AG04449 (cell line): ENCODE measurements around the gene TMOD3.

Experiments used
- CTCF ChIA-PET: fragments of 350-600 bp; formaldehyde crosslinking; extraction: SDS; loops from one replicate; lab custom pipeline; 2021; ENCODE audit warnings: antibody characterized with exemption; lab: Yijun Ruan, JAX
- POLR2A ChIA-PET: fragments of 400-600, 350-600 bp; formaldehyde crosslinking; extraction: SDS; loops from one replicate; lab custom pipeline; 2020; ENCODE audit warnings: antibody characterized with exemption, inconsistent platforms; lab: Yijun Ruan, JAX
- DNase-seq: peaks from one replicate; pipeline ENCODE4 v3.0.0-alpha.2; 2010; ENCODE audit warnings: low read depth, low spot score
- H3K4me3 ChIP-seq: 2 replicates; pipeline ENCODE4 v1.5.1; 2011; ENCODE audit warnings: low read depth, mild to moderate bottlenecking, control low read depth, low read length
- CTCF ChIP-seq: IDR thresholded peaks from one replicate; pipeline ENCODE4 v1.5.1; 2011; ENCODE audit warnings: mild to moderate bottlenecking, moderate library complexity, low read length, control low read depth, inconsistent platforms; ENCODE audit not compliant: insufficient read depth; ENCODE audit errors: missing control alignments

The TMOD3 gene

GRCh38 chr15:51864408-51865056 lies 35.1 kb downstream of the TMOD3 start:
- H3K4me3 ChIP-seq = no peak overlapping the region
- CTCF ChIA-PET = interaction anchor here (2.4 kb wide), 1 partner anchor 10 kb away, joined by 6 read pairs; no protein-coding TSS in a partner anchor
- no peak for DNase-seq
- POLR2A ChIA-PET = no interaction called here
- TF ChIP-seq CTCF = no peak

GRCh38 chr15:51865317-51865716 lies 35.9 kb downstream of the TMOD3 start:
- POLR2A ChIA-PET = no interaction called here
- TF ChIP-seq CTCF = no peak
- no peak overlapping the region for H3K4me3 ChIP-seq
- CTCF ChIA-PET = interaction anchor here (2.4 to 2.6 kb wide), 2 partner anchors 11 to 24 kb away, joined by 6 to 8 read pairs; no protein-coding TSS in a partner anchor
- no peak for DNase-seq

GRCh38 chr15:51866161-51866560 lies 36.7 kb downstream of the TMOD3 start:
- DNase-seq = no peak
- H3K4me3 ChIP-seq = no peak overlapping the region
- POLR2A ChIA-PET = no interaction called here
- TF ChIP-seq CTCF = no peak
- CTCF ChIA-PET = interaction anchor here (2.2 to 2.6 kb wide), 3 partner anchors 9 to 23 kb away, joined by 6 to 8 read pairs (median 6); no protein-coding TSS in a partner anchor

- ChIA-PET POLR2A (no interaction called here), CTCF (interaction anchor here (2.2 to 2.6 kb wide), 3 partner anchors 10 to 23 kb away, joined by 6 to 8 read pairs (median 6); no protein-coding TSS in a partner anchor)
- no peak for TF ChIP-seq CTCF
- H3K4me3 ChIP-seq = no peak overlapping the region
- no peak for DNase-seq
Measured at GRCh38 chr15:51866751-51867150, 37.3 kb downstream of the TMOD3 start.

GRCh38 chr15:51869060-51869421 lies 39.6 kb downstream of the TMOD3 start:
- POLR2A ChIA-PET = no interaction called here
- no peak overlapping the region for H3K4me3 ChIP-seq
- CTCF ChIA-PET = interaction anchor here (1.0 to 2.4 kb wide), 3 partner anchors 13 to 92 kb away, joined by 3 to 5 read pairs (median 4); no protein-coding TSS in a partner anchor
- peak; percentile 63 for DNase-seq
- TF ChIP-seq CTCF = no peak

GRCh38 chr15:51870774-51871173 lies 41.3 kb downstream of the TMOD3 start:
- POLR2A ChIA-PET = no interaction called here
- no peak for DNase-seq
- CTCF ChIA-PET = interaction anchor here (1.5 kb wide), 2 partner anchors 12 to 13 kb away, joined by 4 read pairs; no protein-coding TSS in a partner anchor
- no peak overlapping the region for H3K4me3 ChIP-seq
- TF ChIP-seq CTCF = no peak
